MG63 (cell line): ENCODE measurements around the gene HPS5. TPM values are rescaled to one million over a fixed set of nuclear protein-coding genes. Genes with fewer than 3 reads are reported as not detected.

ENCODE experiments used
- DNase-seq: peaks from one replicate; pipeline ENCODE4 v3.0.0-alpha.2; 2020
- H3K27me3 ChIP-seq: fragments of 250-450 bp; sonication (Bioruptor Pico); 2 replicates; pipeline ENCODE4 v1.5.1; 2020; ENCODE audit warnings: mild to moderate bottlenecking, moderate library complexity
- H3K36me3 ChIP-seq: fragments of 250-450 bp; sonication (Bioruptor Pico); 2 replicates; pipeline ENCODE4 v1.5.1; 2020; ENCODE audit warnings: mild to moderate bottlenecking, moderate library complexity
- H3K4me3 ChIP-seq: fragments of 250-450 bp; sonication (Bioruptor Pico); 2 replicates; pipeline ENCODE4 v1.5.1; 2020; ENCODE audit warnings: mild to moderate bottlenecking, moderate library complexity
- H3K9me3 ChIP-seq: fragments of 250-450 bp; sonication (Bioruptor Pico); 2 replicates; pipeline ENCODE4 v1.5.1; 2020; ENCODE audit warnings: mild to moderate bottlenecking, moderate library complexity
- total RNA-seq: library from RNA; depleted of rRNA; stranded (reverse); fragments of >200 nt; shearing (Covaris generic); gene quantifications from 2 replicates; pipeline ENCODE4 v1.2.3, GENCODE V29; 2014; ENCODE audit warnings: low replicate concordance; rRNA removed

The HPS5 gene
- total RNA-seq, 1 experiment from 2014 or later: 13.2 TPM

GRCh38 chr11:18230859-18231258 is 91.1 kb downstream of the HPS5 start:
- DNase-seq: no peak
- H3K9me3 ChIP-seq: no peaks in the 10 kb centered on the region
- H3K4me3 ChIP-seq: no peak overlapping the region
- H3K36me3 ChIP-seq: no peaks in the 10 kb centered on the region
- no peaks in the 10 kb centered on the region for H3K27me3 ChIP-seq

- DNase-seq: no peak
- H3K36me3 ChIP-seq: no peaks in the 10 kb centered on the region
- no peak overlapping the region for H3K4me3 ChIP-seq
- no peaks in the 10 kb centered on the region for H3K27me3 ChIP-seq
- H3K9me3 ChIP-seq: no peaks in the 10 kb centered on the region
These were observed 92.4 kb downstream of the HPS5 start for GRCh38 chr11:18229501-18229900.

Other genes with a start within 250 kb of the HPS5 start
- gene SAAL1, start 216.1 kb downstream of the HPS5 start, total RNA-seq: 24.8 and 26.6 TPM in 2 replicates
- not detected in 2 replicates for gene MRGPRX3, start 189.6 kb downstream of the HPS5 start, total RNA-seq
- not detected in 2 replicates for gene MRGPRX4, start 149.3 kb downstream of the HPS5 start, total RNA-seq
- gene SAA4, start 85.3 kb downstream of the HPS5 start, total RNA-seq: not detected in 2 replicates
- 0.43 and 0.84 TPM in 2 replicates for gene SAA2, start 73.5 kb downstream of the HPS5 start, total RNA-seq
- not detected in 2 replicates for gene SAA1, start 55.9 kb downstream of the HPS5 start, total RNA-seq
- 46.7 and 60.7 TPM in 2 replicates for gene GTF2H1, start 427 bp upstream of the HPS5 start, total RNA-seq
- 319 TPM in 2 replicates for gene LDHA, start 72.4 kb upstream of the HPS5 start, total RNA-seq
- 1.2 TPM in 1 of 2 replicates, not detected in the other for gene LDHC, start 90.2 kb upstream of the HPS5 start, total RNA-seq
- gene LDHAL6A, start 133.7 kb upstream of the HPS5 start, total RNA-seq: not detected in 2 replicates
- 64.0 and 198 TPM in 2 replicates for gene TSG101, start 204.8 kb upstream of the HPS5 start, total RNA-seq